GM21423 (cell line): ENCODE data around the gene APBB2.
"Not testable (repeated sequence)": the region's sequence is repeated elsewhere in the genome, so short reads cannot be mapped to it uniquely, and the experiment has no call there.

ENCODE experiments used
- ATAC-seq: cut with Tn5 transposase; IDR thresholded peaks from one replicate; pipeline ENCODE4 v1.9.1; 2021; ENCODE audit warnings: mild to moderate bottlenecking, moderate library complexity; ENCODE audit not compliant: unreplicated experiment

The APBB2 gene

DNA sequence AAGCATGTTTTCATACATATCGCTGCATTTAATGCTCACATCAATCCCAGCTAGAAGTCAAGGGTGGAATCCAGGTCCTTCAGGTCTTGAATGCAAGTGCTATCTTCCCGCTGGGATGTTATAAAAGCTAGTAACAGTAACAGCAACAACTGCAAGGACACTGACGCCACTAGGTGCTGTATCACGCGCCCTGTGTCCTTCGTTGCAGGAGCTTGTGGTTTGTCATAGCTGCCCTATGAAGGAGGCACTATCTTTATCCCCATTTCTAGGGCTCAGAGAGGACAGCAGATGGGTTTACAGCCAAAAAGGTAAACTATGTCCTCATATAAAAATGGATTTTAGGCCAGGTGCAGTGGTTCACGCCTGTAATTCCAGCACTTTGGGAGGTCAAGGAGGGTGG lies 261.7 kb downstream of the APBB2 start:
- no peak for ATAC-seq

DNA sequence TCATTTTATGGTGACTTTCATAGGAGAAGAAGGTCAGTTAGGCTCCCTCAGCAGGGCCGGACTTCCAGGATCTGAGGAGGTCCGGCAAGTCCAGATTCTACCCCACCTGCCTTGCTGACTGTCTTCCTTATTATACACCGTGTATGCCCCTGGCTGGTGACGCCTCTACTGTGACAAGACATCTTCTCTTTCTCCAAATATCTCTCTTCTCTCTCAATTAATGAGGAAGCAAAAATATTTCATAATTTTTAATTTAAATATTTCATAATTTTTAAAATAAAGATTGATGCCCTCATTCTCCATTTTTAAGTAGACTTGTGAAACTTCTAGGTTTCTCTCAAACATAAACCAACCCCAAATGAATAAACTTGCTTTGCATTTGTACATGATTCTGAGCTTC lies 262.1 kb downstream of the APBB2 start:
- no peak for ATAC-seq

DNA sequence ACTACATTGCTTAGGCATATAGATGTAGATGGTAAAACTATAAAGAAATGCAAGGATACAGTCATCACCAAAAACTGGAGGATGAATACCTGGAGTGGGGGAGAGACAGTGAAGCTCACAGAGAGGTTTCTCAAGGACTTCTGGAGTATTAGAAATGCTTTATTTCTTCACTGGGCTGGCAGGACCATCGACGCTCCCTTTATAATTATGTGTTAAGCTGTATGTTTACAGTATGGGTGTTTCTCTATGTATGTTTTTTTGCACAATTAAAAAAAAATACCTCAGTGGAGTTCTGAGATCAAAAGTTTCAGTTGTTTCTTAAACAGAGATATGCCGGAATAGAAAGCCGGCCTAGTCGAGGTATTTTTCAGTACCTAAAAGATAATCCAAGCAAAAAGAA lies 263.3 kb downstream of the APBB2 start:
- ATAC-seq, result no peak

DNA sequence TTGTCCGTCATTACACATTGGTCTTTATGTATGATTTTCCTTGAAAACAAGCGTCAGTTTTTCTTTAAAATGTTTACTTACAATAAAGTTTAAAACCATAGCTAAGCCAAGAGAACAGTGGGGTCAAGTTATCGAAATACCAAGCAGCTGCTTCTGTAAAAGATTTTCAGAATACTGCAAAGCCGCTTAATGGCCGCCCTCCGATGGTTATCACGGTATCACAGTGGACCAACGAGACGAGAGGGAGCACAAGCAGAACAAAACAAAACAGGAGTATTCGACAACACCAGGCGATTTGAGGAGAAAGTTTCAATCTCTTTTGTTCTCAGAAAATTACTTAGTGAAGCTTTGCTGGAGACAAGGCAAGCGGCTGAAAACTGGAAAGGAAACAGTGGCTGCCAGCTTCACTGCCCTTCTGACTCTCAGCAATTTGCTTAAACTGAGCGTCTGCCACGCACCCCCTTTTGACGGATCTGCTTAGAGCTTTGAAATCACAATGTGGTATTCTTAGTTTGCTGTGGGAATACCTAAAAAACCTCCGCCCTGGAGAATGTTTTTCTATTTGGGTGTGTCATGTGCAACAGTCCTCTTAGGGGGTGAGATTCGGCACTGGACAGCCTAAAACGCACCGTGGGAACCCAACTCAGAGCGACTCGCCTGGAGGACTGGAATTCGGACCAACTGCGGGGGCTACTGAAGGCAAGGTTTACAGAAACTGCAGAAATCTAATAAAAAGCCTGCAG lies 264.8 kb downstream of the APBB2 start:
- ATAC-seq, result no peak

DNA sequence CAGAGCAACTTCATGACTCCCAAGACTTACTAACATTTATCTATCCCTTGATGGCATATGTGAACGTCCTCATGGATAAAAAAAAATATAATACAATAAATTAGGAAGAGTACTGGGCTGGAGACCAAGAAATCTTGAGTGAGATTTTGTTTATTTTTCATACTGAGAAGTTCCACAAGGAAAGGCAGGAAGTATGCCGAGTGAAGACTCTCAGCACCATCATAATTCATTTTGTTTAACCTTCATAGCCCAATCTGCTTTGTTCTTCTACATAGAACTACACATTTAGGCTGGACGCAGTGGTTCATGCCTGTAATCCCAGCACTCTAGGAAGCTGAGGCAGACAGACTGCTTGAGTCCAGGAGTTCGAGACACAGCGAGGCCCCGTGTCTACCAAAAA lies 266.3 kb downstream of the APBB2 start:
- no peak for ATAC-seq

DNA sequence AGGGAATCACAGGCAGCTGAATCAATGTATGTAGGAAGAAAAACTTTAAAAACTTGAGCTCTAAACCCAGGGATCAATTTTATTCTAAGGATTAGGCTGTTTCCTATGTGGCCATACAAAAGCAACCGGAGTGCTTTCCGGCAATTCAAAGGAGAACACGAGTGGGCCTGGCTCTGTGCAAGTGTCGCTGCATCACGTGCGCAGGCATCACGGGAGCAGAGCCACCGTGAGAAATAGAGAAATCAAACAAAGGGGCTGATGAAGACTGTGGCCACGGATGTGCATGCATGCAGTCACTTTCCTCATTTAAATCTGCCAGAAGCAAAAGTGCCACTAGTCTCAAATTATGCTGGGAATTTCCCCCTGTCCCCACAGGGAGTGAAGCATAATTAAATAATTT lies 267.7 kb downstream of the APBB2 start:
- no peak for ATAC-seq

DNA sequence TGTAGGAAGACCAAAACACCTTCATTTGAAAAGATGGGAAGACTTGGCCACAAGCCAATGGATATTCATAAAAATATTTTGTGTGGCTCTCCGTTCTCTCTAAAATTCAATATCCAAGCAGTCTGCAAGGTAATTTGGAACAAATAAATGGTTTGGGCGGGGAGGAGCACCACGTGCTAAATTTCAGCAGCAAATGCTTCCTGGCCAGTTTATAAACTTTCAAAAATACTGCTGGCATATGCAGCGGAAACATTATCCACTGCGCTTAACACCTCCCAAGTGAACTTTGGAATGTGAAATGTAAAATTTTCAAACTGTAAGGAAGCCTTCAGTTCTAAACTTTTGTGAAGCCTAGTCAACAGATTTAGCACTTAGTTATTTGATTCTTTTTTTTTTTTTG lies 273.6 kb downstream of the APBB2 start:
- no peak for ATAC-seq

DNA sequence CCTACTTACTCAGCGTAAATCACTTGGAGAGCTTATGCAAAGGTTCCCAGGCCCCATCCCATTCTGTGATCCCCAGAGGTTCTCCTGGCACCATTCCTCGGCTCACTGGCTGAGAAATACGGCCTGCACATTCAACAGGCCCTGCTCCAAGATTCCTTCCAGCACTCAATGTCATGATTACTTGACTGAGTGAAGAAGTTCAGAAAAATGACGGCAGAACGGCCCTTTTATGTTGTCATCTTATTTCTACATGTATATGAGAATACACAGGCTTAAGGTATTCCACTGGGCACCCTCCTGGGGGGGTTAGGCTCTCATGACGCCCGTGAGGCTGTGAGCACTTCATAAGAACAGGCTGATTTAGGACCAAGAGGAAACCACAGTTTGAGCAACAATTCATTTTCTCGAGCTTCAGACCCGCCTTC lies 274.0 kb downstream of the APBB2 start:
- no peak for ATAC-seq

DNA sequence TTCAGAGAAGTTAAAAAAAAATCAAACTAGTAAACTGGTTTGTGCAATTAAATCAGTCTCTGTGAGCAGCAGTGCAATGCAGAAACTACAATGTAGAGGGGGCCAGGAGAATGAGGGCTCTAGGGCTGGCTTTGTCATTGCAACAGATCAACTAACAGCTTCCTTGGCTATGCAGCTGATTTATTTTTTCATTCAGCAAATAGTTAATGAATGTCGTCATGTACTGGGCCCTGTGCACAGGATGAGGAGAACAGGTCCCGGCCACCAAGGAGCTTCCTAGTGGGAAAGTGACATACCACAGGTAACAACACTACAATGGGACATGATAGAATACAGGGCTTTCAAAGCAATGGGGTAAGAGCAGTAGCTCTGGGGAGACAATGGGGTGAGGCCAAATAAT lies 274.5 kb downstream of the APBB2 start:
- ATAC-seq, result no peak

DNA sequence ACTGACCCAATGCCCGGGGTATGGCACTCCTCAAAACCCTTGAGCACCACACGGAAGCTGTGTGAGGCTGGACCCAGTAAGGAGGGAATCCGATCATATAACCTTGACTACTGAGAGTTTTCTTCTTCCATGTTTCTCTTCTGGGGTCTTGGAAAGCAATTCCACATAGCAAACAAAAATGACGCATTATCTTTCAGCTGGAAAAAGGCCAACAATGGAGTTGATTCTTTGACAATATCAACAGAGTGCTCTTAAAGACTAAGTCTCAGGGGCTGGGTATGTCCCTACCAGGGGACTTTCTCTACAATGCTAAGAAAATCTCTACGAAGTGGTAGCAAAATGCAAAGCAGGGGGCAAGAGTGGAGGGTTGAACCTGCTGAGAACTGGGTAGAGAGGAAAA lies 276.0 kb downstream of the APBB2 start:
- no peak for ATAC-seq

DNA sequence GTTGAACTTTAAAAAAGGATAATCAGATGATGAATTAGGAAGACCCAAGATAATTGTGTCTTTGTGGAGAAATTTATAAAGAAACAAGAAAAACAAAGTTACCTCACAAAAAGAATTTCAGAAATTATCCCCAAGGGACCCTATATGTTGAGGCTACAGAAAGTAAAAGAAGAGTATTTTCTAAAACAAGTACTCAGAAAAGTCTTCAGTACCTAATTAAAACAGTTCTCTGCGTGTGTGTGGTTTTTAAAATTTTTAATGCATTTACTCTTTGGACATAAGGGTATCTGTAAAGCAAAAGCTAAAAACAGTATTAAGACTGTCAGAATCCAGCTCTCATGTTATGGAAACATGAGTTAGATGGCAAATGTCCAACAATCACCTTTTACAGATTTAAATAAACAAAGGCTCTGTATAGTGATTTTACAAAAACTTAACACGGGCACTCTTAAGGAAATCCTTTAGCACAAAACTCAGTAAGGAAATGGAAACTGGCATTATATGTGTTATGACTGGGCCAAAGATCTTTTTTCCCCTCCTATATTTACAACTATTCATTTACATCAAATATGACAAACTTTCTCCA lies 277.1 kb downstream of the APBB2 start:
- ATAC-seq, result no peak

DNA sequence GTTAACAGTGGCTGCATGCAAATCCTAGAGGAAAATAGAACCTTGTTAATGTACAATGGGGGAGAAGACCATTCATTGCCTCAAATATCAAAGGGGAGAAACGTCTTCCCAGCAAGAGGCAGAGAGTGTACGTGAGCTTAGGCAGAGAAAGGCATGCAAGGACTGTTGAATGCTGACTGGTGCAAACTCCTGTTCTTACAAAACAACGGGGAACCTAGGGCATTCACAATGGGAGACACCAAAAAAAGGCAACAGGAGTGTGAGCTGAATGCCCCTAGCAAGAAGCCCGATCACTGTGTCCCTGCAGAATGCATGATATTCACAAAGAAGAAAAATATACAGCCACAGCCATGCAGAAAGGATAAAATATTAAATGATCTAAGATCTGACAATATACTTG lies 279.7 kb downstream of the APBB2 start:
- no peak for ATAC-seq

DNA sequence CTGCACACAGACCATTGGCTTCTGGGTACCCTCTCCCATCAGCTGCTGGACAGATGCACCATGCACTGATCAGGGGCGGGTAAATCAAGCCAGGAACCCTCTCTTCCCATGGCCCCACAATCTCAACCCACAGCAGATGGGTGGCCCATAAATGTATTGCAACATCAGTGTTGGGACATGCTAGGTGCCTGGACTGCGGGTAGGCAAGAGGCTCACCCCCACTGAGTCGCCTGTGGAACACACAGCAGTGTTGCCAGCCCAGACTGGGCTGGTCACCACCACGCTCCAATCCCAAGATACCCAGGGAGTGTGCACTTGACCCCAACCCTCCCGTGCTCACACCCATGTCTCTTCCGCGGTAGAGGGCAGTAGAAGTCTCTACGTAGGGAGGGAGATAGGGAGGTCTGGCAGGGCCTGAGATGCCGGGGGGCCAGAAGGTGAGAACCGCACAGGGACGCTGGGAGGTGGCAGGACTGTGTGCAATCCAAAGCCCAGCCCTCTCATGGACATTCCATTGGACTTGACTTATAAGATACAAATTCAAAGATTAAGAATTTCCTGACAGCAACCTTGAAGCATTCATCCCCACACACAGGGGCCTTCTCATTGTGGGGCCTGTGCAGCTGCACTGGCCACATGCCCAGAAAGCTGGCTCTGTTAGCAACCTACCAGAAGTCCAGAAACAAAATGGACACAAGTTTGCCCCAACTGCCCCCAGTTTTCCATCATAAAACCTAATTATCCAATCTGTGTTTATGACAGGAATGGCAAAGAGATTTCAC lies 280.9 kb downstream of the APBB2 start:
- no peak for ATAC-seq

DNA sequence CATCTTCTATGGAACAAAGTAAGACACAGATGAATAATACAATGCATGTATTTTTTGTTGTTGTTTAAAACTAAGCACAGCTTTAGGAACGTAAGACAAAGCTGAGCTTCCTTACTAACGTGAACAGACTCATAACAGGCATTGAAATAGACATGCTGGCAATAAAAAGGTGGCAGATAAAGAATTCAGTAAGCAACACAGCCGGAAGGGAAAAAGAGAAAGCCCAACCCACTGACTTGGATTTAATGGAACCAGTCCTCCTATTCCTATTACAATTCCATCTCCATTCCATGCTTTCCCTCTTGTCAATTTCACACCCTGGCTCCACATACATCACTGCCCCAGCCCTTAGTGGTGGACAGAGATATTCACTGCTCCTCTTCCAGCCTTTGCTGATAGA lies 282.5 kb downstream of the APBB2 start:
- no peak for ATAC-seq

DNA sequence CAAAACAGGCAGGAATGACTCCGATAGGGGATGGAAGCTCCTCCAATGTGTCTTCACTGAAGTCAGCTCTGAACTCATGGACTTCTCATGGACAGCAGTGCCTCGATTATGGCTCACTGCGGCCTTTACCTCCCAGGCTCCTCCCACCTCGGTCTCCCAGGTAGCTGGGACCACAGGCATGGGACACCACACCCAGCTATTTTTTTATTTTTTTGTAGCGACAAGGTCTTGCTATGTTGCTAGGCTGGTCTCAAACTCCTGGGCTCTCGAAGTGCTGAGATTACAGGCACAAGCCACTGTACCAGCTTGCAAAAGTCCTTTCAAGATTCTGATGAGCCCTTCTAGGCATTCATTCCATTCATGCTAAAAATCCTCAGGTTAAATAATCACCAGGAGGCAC lies 283.1 kb downstream of the APBB2 start:
- no peak for ATAC-seq

DNA sequence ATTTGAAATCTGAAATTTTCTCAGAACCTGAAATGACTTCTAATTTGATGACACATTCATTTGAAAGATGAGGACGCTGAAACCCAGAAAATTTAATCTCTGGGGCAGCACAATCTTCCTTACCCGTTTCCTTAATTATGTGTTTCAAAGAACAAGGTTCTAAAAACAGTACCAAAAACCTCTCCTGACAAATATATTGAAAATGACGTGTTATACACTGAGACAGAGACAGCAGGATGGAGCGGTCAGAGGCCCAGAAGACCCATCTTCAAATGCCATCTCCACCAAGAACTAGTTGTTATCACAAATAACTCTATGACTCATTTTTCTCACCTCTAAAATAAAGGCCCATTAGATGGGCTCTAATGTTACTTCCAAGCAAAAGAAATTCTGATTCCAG lies 287.3 kb downstream of the APBB2 start:
- no peak for ATAC-seq

DNA sequence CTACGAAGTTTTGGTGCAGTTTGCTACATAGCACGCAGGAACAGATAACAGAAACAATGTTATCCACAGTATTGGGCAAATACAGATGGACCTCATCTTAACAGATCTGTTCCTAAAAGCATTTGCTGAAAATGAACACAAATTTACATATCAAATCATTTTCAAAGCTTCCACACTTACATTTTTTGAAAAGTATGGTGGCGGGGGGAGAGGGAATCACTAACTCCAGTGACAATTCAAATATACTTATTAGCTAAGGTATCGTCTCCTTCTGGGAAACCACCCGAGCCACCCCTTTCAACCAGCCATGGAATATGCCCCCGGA lies 289.6 kb downstream of the APBB2 start:
- ATAC-seq, result no peak

DNA sequence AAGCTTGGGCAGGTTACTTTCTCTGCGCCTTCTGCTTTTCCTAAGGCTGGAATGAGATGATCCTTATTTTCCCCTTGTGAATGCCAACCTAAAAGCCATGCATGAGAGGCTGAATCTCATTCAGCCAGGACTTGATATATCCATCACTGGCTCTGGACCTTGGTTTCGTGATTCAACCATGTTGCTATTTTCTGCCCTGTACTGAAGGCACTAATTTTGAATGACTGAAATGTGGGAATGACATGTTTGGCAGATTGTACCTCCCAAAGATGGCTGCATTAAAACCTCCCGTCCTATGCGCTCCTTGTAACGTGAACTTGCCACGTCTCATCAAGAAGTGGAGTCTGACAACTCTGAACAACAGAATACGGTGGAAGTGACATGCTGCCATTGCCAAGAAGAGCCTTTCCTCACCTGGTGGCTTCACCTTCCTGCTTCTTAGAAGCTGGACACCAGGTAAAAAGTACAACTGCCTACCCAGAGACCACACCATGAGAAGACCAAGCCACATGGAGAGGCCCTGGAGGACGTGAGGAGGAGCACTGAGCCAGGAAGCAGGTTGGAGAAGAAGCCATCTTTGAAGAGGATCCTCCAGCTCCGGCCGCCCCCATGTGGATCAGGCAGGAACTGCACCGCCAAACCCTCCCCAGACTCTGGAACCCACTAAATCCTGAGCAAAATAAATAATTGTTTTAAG lies 290.1 kb downstream of the APBB2 start:
- ATAC-seq, result no peak

DNA sequence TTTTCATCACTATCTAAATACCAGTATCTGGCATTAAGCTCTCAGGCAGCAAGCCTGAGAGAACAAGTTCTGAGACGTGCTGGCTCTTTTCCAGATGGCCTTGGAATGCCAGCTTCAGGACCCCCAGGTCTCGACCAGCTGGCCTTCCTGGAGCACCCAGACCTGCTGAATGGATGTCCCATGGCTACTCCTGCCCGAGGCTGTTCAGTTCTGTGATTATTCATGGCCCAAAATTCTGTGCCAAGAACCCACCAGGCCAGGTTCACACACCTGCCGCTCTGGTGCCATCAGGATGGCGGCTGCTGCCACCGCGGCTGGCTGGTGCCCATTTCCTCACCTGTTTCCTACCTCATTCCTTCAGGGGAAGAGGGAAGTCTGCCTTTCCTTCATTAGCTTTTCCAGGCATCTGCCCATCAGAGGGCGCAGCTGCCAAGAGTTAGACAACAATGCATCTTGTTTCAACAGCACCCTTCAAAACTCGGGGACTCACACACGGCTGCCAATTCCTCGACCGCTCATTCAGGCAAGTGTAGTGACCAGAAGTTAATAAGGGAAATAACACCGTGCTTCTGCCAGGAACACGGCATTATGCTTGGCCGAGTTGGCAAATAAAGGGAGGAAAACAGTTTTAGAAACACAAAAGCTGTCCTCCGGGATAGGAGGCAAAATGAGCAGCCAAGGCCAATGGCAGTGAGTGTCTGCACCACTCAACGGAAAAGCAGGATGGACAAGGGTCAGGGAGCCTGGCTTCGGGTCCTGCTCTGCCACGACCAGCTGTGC lies 290.8 kb downstream of the APBB2 start:
- ATAC-seq, result no peak

DNA sequence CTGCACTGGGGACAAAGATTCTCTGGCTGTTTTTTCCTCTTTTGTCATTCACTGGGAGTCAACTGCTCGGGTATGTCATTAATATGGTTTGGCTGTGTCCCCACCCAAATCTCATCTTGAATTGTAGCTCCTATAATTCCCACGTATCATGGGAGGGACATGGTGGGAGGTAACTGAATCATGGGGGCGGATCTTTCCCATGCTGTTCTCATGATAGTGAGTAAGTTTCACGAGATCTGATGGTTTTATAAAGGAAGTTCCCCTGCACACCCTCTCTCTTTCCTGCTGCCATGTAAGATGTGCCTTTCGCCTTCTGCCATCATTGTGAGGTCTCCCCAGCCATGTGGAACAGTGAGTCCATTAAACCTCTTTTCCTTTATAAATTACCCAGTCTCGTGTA lies 294.4 kb downstream of the APBB2 start:
- ATAC-seq, result not testable (repeated sequence)

DNA sequence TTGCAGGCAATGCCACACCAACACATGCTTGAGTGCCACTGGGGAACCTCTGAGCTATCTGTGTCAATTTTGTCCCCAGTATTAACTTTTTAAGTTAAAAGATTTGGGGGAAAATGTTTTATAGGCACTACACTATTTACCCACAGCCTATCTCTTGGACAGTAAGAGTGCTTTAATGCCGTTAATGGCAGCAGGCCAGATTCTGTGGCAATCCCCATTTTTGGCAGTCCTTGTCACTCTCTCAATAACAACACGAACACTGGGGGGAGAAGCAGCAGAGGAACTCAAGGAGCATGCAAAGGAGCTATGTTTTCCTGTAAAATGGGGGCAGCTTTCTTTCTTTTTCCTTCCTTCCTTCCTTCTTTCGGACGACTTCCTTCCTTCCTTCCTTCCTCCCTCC lies 296.0 kb downstream of the APBB2 start:
- no peak for ATAC-seq
